A673 (cell line): ENCODE measurements around the gene RPL13A. TPM values are rescaled to one million over a fixed set of nuclear protein-coding genes. Genes with fewer than 3 reads are reported as not detected.

ENCODE experiments used
- BruUV-seq: library from RNA; stranded (reverse); fragments of 400-500 nt; replicated peaks from 2 replicates; lab custom pipeline; 2021; lab: Mats Ljungman, UMichigan
- CTCF ChIA-PET: fragments of 300-600 bp; sonication (Branson Sonifier 250); formaldehyde crosslinking; loops from one replicate; lab custom pipeline; 2022; ENCODE audit warnings: antibody characterized with exemption; lab: Charles Lee
- POLR2A ChIA-PET: fragments of 300-600 bp; sonication (Branson Sonifier 250); formaldehyde crosslinking; loops from one replicate; lab custom pipeline; 2022; ENCODE audit warnings: antibody characterized with exemption; ENCODE audit not compliant: low non-redundant PET; lab: Charles Lee
- DNase-seq: peaks from one replicate; pipeline ENCODE4 v3.0.0-alpha.2; 2015; ENCODE audit warnings: low spot score
- H3K27ac ChIP-seq: fragments of 200-600 bp; sonication (generic); 2 replicates; pipeline ENCODE4 v1.5.1; 2016; ENCODE audit warnings: mixed run types, low read depth, mild to moderate bottlenecking, mixed read lengths, antibody characterized with exemption, low read length; ENCODE audit not compliant: poor library complexity, severe bottlenecking
- H3K27me3 ChIP-seq: fragments of 200-600 bp; sonication (generic); replicated peaks from 2 replicates; pipeline ENCODE4 v1.6.1; 2017; ENCODE audit warnings: mixed run types, low read depth, mild to moderate bottlenecking, mixed read lengths, antibody characterized with exemption, low read length; ENCODE audit not compliant: insufficient read depth, poor library complexity
- H3K36me3 ChIP-seq: fragments of 200-600 bp; sonication (generic); 2 replicates; pipeline ENCODE4 v1.6.1; 2016; ENCODE audit warnings: mixed run types, mild to moderate bottlenecking, mixed read lengths, antibody characterized with exemption, low read length; ENCODE audit not compliant: insufficient read depth, poor library complexity, severe bottlenecking
- H3K4me1 ChIP-seq: fragments of 200-600 bp; sonication (generic); 2 replicates; pipeline ENCODE4 v1.6.1; 2017; ENCODE audit warnings: mixed run types, mild to moderate bottlenecking, mixed read lengths, antibody characterized with exemption, low read length; ENCODE audit not compliant: insufficient read depth, poor library complexity, severe bottlenecking
- H3K4me3 ChIP-seq: fragments of 200-600 bp; sonication (generic); 2 replicates; pipeline ENCODE4 v1.5.1; 2016; ENCODE audit warnings: low read depth, mixed run types, mild to moderate bottlenecking, mixed read lengths, low read length; ENCODE audit not compliant: poor library complexity, severe bottlenecking
- H3K9me3 ChIP-seq: fragments of 200-600 bp; sonication (generic); 2 replicates; pipeline ENCODE4 v1.6.1; 2016; ENCODE audit warnings: mixed run types, low read depth, mild to moderate bottlenecking, mixed read lengths, antibody characterized with exemption, low read length; ENCODE audit not compliant: poor library complexity, severe bottlenecking
- CTCF ChIP-seq: fragments of 300-800, 200-600 bp; sonication (generic); conservative IDR thresholded peaks from 2 replicates; pipeline ENCODE4 v1.5.1; 2017; ENCODE audit warnings: low read depth, mild to moderate bottlenecking, antibody characterized with exemption, low read length, moderate library complexity, mixed read lengths
- EZH2 ChIP-seq: fragments of 200-600 bp; sonication (generic); IDR thresholded peaks from 2 replicates; pipeline ENCODE4 v1.6.1; 2017; ENCODE audit warnings: borderline replicate concordance, low read depth, mild to moderate bottlenecking, mixed read lengths, antibody characterized with exemption, low read length; ENCODE audit not compliant: poor library complexity, severe bottlenecking
- intact Hi-C: fragments of 100-400 bp; cut with micrococcal nuclease; formaldehyde crosslinking; loops from one replicate; pipeline ENCODE4 v1.10.0; 2022; ENCODE audit not compliant: unreplicated experiment
- total RNA-seq: library from RNA; stranded (reverse); gene quantifications from 2 replicates; pipeline ENCODE4 v1.2.3, GENCODE V29; 2021

The RPL13A gene
- total RNA-seq, 1 experiment from 2014 or later = 2,390 TPM

GRCh38 chr19:49497047-49497788 lies 9.8 kb downstream of the RPL13A start:
- intact Hi-C loops = loop anchor here (2.0 to 10.0 kb wide), 3 partner anchors 44 to 378 kb away; partner anchors contain the start of genes AKT1S1, ALDH16A1, PTOV1 and TBC1D17

GRCh38 chr19:49497789-49498103 lies 10.3 kb downstream of the RPL13A start:
- no peaks in the 10 kb centered on the region for H3K9me3 ChIP-seq
- peaks cover 35% of the 10 kb centered on the region for H3K4me1 ChIP-seq
- peak overlapping the region; percentile 82 for H3K4me3 ChIP-seq
- DNase-seq = no peak
- no peak for TF ChIP-seq EZH2
- TF ChIP-seq CTCF = no peak
- BruUV-seq = no TSS peak
- H3K27me3 ChIP-seq = no peaks in the 10 kb centered on the region
- ChIA-PET CTCF (no interaction called here), POLR2A (no interaction called here)
- peaks cover 44% of the 10 kb centered on the region for H3K36me3 ChIP-seq
- peak overlapping the region; percentile 99 for H3K27ac ChIP-seq
- intact Hi-C loops = loop anchor here (2.0 to 10.0 kb wide), 3 partner anchors 45 to 377 kb away; partner anchors contain the start of genes AKT1S1, ALDH16A1, PTOV1 and TBC1D17

More at GRCh38 chr19:49497047-49497788, 9.8 kb downstream of the RPL13A start:
- ChIA-PET CTCF (interaction anchor here (1.0 kb wide), 1 partner anchor 9 kb away, joined by 6 read pairs; no protein-coding TSS in a partner anchor), POLR2A (no interaction called here)
- no peaks in the 10 kb centered on the region for H3K9me3 ChIP-seq
- H3K36me3 ChIP-seq = peaks cover 49% of the 10 kb centered on the region
- H3K27ac ChIP-seq = peak overlapping the region; percentile 99
- no peaks in the 10 kb centered on the region for H3K27me3 ChIP-seq
- H3K4me3 ChIP-seq = peak overlapping the region; percentile 82
- TF ChIP-seq CTCF (no peak), EZH2 (no peak)
- peaks cover 33% of the 10 kb centered on the region for H3K4me1 ChIP-seq
- DNase-seq = peak; percentile 87
- BruUV-seq = no TSS peak

- peak overlapping the region; percentile 82 for H3K4me3 ChIP-seq
- intact Hi-C loops = loop anchor here (5.0 to 10.0 kb wide), 2 partner anchors 354 to 376 kb away; partner anchors contain the start of genes AKT1S1, PTOV1 and TBC1D17
- H3K36me3 ChIP-seq = peaks cover 38% of the 10 kb centered on the region
- H3K4me1 ChIP-seq = peaks cover 41% of the 10 kb centered on the region
- H3K9me3 ChIP-seq = no peaks in the 10 kb centered on the region
- BruUV-seq = no TSS peak
- no peaks in the 10 kb centered on the region for H3K27me3 ChIP-seq
- TF ChIP-seq CTCF (no peak), EZH2 (no peak)
- ChIA-PET CTCF (interaction anchor here (0.6 kb wide), 1 partner anchor 15 kb away, joined by 3 read pairs; no protein-coding TSS in a partner anchor), POLR2A (interaction anchor here (0.6 kb wide), 1 partner anchor 10 kb away, joined by 9 read pairs; no protein-coding TSS in a partner anchor)
- H3K27ac ChIP-seq = peak overlapping the region; percentile 99
- no peak for DNase-seq
Measured at GRCh38 chr19:49498475-49498874, 11.1 kb downstream of the RPL13A start.
